T-helper 2 cell treated with Interferon-gamma antibody and Interleukin-4, amounts not matched to agents 5 μg/mL and 100 μg/mL, for 36 hours (primary cell): ENCODE measurements around the gene RSPH9.

Source experiments
- DNase-seq: peaks from one replicate; pipeline ENCODE4 v3.0.0; 2021; ENCODE audit warnings: low spot score
- H3K27ac Mint-ChIP-seq: one replicate; pipeline ENCODE4 v1.8.0; 2021; ENCODE audit warnings: mild to moderate bottlenecking, mixed read lengths
- H3K27me3 Mint-ChIP-seq: one replicate; pipeline ENCODE4 v1.8.0; 2021; ENCODE audit warnings: low read depth, mixed read lengths
- H3K36me3 Mint-ChIP-seq: one replicate; pipeline ENCODE4 v1.8.0; 2021; ENCODE audit warnings: low read depth, mixed read lengths
- H3K4me1 Mint-ChIP-seq: one replicate; pipeline ENCODE4 v1.8.0; 2021; ENCODE audit warnings: low read depth, mixed read lengths
- H3K4me3 Mint-ChIP-seq: one replicate; pipeline ENCODE4 v1.8.0; 2022; ENCODE audit warnings: mild to moderate bottlenecking, moderate library complexity, mixed read lengths
- H3K9me3 Mint-ChIP-seq: one replicate; pipeline ENCODE4 v1.8.0; 2021; ENCODE audit warnings: mixed read lengths

RSPH9 gene

DNA sequence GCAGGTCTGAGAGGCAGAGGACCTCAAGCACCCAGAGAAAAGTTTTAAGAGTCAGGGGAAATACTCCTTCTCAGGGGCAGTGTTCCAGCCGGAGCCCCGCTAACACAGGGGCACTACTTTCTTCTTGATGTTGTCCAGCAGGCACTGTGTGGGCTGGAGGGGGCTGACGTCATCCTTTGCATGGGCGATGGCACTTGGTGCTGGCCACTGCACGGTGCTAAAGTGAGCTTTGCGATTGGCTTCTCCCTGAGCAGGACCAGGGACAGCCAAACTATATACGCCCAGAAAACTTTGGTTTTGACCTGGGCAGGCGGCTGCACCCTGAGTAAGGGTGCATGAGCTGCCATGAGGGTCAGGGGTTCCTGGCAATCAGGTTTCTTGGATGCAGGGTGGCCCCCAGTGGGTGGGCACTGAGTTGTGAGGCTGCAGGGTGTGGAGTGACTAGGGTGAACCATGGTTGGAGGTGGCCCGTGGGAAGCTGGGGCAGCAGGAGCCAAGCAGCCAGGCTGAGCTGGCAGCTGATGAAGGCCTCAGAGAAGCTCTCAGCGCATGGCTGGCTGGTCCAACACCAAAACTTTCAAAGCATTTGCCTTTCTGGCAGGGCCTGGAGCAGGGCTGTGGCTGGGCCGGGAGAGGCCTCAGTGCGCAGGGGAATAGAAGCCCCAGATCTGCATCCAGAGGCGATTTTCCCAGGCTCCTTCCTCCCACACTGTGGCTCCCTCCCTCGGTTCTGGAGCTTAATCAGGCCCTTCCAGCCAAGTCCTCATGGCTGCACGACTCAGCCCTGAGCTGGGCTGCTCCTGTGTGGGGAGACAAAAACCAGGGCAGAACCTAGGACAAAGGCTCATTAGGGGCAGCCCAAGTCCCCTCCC lies 24.4 kb downstream of the RSPH9 start:
- Mint-ChIP-seq H3K4me1 (peaks cover 27% of the 10 kb centered on the region), H3K27ac (peak overlapping the region; percentile 41), H3K27me3 (no peaks in the 10 kb centered on the region), H3K9me3 (no peaks in the 10 kb centered on the region), H3K36me3 (peaks cover 24% of the 10 kb centered on the region), H3K4me3 (no peak overlapping the region)
- no peak for DNase-seq

DNA sequence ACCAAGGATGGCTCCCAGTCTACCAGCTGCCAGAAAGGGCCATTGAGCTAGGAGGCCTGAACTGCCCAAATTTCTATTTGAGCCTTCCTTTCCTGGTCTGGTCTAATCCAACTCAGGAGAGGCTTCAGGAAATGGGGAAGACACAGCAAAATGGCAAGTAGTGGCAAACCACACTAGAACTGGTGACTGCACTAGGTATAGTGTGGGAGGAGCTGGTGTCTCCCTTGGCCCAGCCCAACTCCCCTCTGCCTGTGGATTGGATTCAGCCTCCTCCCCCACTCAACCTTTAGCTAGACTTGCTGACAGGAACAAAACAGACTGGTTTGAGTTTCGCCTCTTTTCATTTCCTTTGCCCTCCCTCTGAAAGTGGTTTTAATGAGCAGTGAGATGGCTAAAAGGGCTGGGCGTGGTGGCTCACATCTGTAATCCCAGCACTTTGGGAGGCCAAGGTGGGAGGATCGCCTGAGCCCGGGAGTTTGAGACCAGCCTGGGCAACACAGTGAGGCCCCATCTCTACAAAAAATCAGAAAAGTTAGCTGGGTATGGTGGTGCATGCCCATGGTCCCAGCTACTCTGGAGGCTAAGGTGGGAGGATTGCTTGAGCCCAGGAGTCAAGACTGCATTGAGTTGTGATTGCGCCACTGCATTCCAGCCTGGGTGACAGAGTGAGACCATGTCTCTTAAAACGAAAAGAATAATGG lies 25.2 kb downstream of the RSPH9 start:
- no peaks in the 10 kb centered on the region for H3K27me3 Mint-ChIP-seq
- peaks cover 27% of the 10 kb centered on the region for H3K4me1 Mint-ChIP-seq
- peaks cover 32% of the 10 kb centered on the region for H3K36me3 Mint-ChIP-seq
- DNase-seq = peak; percentile 63
- H3K4me3 Mint-ChIP-seq = peak overlapping the region; percentile 22
- peak overlapping the region; percentile 77 for H3K27ac Mint-ChIP-seq
- no peaks in the 10 kb centered on the region for H3K9me3 Mint-ChIP-seq

DNA sequence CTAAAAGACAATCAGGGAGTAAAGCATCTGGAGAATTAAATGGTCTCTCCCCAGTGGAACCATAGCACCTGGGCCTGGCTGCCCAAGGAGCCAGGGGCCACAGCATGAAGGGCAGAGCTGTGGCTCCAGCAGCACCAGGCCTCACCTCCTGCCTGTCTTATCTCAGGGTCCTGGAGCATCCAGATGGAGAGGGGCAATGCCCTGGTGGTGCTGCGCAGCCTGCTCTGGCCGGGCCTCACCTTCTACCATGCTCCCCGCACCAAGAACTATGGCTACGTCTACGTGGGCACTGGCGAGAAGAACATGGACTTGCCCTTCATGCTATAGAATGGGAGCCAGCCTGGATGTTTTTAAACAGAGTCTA lies 25.8 kb downstream of the RSPH9 start:
- Mint-ChIP-seq H3K4me1 (peaks cover 27% of the 10 kb centered on the region), H3K9me3 (no peaks in the 10 kb centered on the region), H3K36me3 (peaks cover 36% of the 10 kb centered on the region), H3K27ac (peak overlapping the region; percentile 77), H3K27me3 (no peaks in the 10 kb centered on the region), H3K4me3 (peak overlapping the region; percentile 22)
- no peak for DNase-seq

DNA sequence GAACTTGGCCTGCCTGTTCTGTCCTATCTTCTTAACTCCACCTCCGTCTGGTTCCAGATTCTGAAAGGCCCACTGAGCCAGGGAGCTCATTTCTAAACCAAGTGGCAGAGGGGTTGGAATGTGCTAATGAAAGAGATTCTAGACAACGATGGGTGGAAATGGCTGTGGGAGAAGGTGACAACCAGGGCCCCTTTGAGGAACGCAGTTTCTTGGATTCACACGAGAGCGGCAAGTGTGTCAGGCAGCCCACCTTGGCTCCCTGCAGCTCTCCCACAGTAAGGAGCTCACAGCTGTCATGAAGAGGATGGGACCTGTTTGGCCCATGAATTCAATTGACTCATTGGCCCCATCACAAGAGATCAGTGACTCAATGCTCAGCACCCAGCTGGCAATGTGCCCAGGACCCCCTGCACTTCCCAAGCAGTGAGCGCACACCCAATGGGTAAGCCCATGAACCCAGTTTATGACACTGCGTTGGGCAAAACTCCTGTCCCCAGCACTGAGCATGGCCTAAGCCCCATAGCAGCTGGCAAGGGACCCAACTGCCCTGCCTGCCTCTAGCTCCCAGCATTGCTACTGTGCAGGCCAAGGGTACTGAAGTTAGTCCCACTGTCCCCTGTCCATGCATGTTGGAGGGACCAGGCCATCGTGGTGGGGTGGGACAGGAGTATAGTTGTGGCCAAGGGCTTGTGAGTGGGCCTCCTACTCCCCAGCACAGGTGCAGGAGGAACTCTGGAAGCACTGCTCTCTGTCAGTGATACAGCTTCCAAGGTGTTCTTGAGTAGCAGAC lies 26.4 kb downstream of the RSPH9 start:
- no peaks in the 10 kb centered on the region for H3K27me3 Mint-ChIP-seq
- no peak overlapping the region for H3K4me3 Mint-ChIP-seq
- DNase-seq = no peak
- H3K9me3 Mint-ChIP-seq = no peaks in the 10 kb centered on the region
- peak overlapping the region; percentile 77 for H3K27ac Mint-ChIP-seq
- H3K36me3 Mint-ChIP-seq = peaks cover 39% of the 10 kb centered on the region
- H3K4me1 Mint-ChIP-seq = peaks cover 27% of the 10 kb centered on the region

DNA sequence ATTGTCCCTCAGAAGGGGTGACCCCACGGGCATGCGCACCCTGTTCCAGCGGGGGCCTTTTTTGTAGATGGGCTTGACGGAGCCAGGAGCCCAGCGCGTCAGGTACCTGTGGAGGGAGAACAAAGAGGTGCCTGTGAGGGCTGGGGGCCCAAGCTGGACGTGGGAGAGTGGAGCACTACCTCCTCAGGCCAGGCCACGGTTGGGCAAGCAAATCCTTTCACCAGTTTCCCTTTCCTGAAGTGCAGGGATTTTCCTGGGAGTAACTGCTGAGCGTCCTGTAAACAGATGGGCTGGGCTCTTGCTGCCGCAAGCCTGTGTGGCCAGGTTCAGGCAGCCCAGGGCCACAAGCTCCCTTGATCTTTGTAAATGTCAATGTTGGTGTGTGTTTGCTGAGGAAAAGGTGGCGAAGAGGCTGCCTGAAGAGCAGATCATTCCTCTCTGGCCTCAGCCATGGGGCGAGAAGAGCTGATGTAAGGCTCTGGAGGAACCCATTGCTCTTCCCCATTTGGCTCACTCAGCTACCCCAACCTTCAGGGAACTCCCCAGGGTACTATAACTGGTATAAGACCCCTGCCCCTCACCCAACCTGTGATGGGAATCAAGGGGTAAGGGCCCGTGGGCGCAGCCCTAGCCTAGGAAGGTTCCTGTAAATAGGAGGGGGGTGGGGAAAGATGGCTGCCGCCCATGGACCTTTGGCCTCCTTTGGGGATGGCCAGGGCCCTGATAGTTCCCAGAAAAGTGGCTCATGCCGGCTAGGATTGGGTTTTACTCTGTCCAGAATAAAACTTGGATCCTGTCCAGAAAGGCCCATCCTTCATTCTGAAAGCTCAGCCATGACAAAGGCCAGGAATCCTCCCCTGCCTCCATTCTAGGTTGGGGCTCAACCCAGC lies 27.2 kb downstream of the RSPH9 start:
- peaks cover 41% of the 10 kb centered on the region for H3K36me3 Mint-ChIP-seq
- H3K9me3 Mint-ChIP-seq = no peaks in the 10 kb centered on the region
- no peaks in the 10 kb centered on the region for H3K27me3 Mint-ChIP-seq
- DNase-seq = no peak
- H3K4me3 Mint-ChIP-seq = no peak overlapping the region
- H3K4me1 Mint-ChIP-seq = peaks cover 27% of the 10 kb centered on the region
- H3K27ac Mint-ChIP-seq = no peak overlapping the region

DNA sequence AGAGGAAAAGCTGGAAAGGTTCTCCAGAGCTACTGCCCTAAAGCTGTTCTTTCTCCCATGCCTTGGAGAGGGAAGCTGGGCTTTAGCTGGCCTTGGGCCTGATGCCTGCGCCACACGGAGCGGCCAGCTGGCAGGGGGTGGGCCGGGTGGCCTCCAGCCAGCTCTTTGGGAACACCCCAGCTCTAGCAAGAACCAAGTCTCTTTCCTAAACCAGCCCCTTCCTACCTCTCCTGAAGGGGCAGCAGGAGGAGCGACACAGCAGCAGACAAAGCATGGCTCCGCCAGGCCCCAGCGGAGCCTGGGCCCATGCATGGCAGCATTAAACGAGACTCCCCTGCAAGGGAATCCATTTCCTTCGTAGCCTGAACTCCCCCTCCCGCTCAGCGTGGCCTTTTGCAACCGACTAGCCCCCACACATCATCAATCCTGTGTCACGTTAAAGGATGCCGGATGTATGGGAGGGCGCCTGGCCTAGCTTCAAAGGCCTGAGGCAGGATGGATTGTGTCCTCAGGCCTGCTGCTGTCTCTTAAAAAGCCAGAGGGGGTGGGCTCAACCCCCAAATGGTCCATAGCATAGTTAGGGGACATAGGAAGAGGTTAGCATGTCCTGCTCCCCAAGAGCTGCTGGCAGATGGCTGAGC lies 28.7 kb downstream of the RSPH9 start:
- no peak for DNase-seq
- H3K27me3 Mint-ChIP-seq = no peaks in the 10 kb centered on the region
- no peaks in the 10 kb centered on the region for H3K9me3 Mint-ChIP-seq
- H3K4me1 Mint-ChIP-seq = peaks cover 15% of the 10 kb centered on the region
- no peak overlapping the region for H3K27ac Mint-ChIP-seq
- no peak overlapping the region for H3K4me3 Mint-ChIP-seq
- peaks cover 49% of the 10 kb centered on the region for H3K36me3 Mint-ChIP-seq

DNA sequence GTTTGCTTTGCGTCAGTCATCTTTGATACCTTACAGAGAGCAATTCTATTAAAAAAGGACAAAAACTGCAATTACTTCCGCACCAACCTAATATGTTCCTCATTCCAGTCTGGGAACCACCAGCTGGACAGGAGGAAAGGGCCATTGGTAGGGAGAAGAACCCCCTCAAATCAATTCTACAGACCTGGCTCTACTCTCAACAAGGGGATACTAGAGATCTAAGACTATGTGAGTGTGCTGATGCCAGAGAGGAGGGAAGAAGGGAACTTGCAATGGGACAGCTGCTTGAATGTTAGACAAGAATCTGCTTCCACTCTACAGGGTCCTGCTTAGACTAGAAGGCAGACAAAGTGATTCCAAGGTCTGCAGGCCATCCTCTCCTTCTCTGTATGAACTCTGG lies 29.5 kb downstream of the RSPH9 start:
- no peak for DNase-seq
- H3K36me3 Mint-ChIP-seq = peaks cover 50% of the 10 kb centered on the region
- no peak overlapping the region for H3K4me3 Mint-ChIP-seq
- no peaks in the 10 kb centered on the region for H3K9me3 Mint-ChIP-seq
- H3K27me3 Mint-ChIP-seq = no peaks in the 10 kb centered on the region
- H3K4me1 Mint-ChIP-seq = peaks cover 14% of the 10 kb centered on the region
- no peak overlapping the region for H3K27ac Mint-ChIP-seq

DNA sequence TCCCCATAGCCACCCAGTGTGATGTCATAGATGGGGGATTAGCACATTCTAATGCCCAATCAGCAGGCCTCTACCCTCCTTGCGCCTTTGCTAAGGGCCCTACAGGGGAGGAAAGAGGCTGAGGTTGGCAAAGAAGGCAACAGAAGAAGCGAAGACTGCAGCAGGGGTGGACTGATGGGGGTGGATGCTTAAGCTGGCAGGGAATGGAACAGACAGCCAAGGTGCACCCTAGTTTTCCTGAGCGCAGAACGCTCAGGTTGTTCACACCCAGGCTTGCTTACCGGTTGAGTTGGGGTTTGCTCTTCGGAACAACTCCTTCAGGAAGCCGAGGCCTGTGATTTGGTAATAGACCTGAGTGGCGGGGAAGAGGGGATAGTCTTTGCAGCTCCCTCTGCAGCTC lies 30.1 kb downstream of the RSPH9 start:
- Mint-ChIP-seq H3K9me3 (no peaks in the 10 kb centered on the region), H3K4me1 (peaks cover 11% of the 10 kb centered on the region), H3K36me3 (peaks cover 49% of the 10 kb centered on the region), H3K27ac (no peak overlapping the region), H3K4me3 (no peak overlapping the region), H3K27me3 (no peaks in the 10 kb centered on the region)
- no peak for DNase-seq

DNA sequence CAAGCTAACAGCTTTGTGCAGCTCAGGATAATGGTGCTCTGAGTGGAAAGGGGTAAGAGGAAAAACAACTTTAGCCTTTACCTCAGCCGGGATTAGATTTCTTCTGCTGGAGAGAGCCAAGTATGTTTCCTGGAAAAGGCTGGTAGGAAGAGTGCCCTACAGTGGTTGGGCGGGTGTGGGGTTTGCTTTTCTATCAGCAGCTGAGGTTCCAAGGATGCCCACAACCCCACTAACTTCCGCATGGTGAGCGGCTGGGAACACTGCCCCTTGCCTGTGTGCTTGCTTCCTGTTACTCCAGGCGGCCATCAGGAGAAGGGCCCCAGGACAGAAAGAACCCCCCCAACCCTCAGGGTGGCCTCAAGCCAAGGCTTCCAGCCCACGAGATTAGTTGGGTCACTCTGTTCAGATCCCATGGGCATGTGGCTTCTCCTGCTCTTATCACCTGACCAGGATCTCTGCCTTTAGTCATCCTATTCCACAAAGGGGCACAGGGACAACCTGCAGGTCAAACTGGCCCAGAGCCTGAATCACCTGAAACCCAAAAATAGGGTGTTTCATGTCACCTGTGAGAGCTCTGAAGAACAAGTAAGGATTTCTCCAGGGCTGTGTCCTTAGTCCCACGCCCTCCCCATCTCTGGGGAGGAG lies 32.2 kb downstream of the RSPH9 start:
- Mint-ChIP-seq H3K4me1 (no peaks in the 10 kb centered on the region), H3K9me3 (no peaks in the 10 kb centered on the region), H3K27ac (no peak overlapping the region), H3K27me3 (no peaks in the 10 kb centered on the region), H3K4me3 (no peak overlapping the region), H3K36me3 (peaks cover 38% of the 10 kb centered on the region)
- DNase-seq = no peak

DNA sequence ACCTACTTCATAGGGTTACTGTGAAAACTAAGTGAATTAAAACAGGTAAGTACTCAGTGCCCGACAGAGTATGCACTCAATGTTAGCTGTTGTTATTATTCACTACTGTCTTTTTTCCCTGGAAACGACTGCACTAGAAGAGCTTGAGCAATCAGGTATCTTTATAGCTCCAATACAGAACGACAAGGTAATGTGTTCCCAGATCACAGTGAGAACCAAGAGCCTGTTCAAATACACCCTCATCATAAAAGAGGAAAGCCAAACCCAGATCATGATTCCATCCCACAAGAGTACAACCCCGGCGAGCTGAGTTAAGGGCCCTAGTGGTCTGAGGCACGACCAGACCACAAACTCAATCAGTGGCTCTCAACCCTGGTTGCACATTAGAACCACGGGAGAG lies 32.9 kb downstream of the RSPH9 start:
- no peak overlapping the region for H3K4me3 Mint-ChIP-seq
- DNase-seq = no peak
- no peaks in the 10 kb centered on the region for H3K4me1 Mint-ChIP-seq
- no peaks in the 10 kb centered on the region for H3K27me3 Mint-ChIP-seq
- no peaks in the 10 kb centered on the region for H3K9me3 Mint-ChIP-seq
- no peak overlapping the region for H3K27ac Mint-ChIP-seq
- H3K36me3 Mint-ChIP-seq = peaks cover 37% of the 10 kb centered on the region

DNA sequence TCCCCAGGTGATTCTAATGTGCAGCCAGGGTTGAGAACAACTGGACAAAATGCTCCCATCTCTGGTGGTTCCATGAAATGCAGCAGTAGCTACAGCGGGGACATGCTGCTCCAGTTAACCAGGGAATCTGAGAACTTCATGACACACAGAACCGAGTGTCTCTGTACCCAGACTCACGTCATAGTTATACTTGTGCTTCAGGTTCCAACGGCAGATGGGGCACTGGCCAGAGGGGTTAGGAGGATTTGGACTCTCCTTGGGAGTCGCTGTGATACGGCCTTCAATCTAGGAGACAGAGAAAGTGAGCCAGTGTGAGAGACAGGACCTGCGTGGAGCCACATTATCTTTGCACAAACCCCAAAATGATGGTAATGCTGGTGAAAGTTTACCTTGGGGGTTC lies 33.5 kb downstream of the RSPH9 start:
- Mint-ChIP-seq H3K4me3 (no peak overlapping the region), H3K27ac (no peak overlapping the region), H3K9me3 (no peaks in the 10 kb centered on the region), H3K4me1 (peaks cover 3% of the 10 kb centered on the region), H3K27me3 (no peaks in the 10 kb centered on the region), H3K36me3 (peaks cover 35% of the 10 kb centered on the region)
- DNase-seq = no peak

DNA sequence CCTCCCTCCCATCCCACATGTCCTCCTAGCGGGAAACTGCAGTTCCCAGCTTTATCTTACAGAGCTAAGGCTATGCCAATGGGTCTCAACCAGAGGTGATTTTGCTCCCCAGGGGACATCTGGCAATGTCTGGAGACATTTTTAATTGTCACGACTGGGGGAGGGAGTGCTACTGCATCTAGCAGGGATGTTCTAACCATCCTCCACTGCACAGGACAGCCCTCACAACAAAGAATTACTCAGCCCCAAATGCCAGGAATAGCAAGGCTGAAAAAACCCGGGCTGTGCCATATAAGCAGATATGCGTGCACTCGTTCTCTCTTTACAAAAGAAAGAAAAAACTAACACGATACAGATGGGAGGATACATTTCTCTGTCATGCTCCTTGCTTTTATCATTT lies 34.2 kb downstream of the RSPH9 start:
- DNase-seq = no peak
- Mint-ChIP-seq H3K27ac (no peak overlapping the region), H3K4me1 (peaks cover 4% of the 10 kb centered on the region), H3K9me3 (no peaks in the 10 kb centered on the region), H3K27me3 (no peaks in the 10 kb centered on the region), H3K36me3 (peaks cover 37% of the 10 kb centered on the region), H3K4me3 (no peak overlapping the region)
